HL-60 (cell line): ENCODE measurements around the gene C14orf132.

Experiments
- DNase-seq, 2 experiments: peaks; one replicate each; pipeline ENCODE4 v3.0.0-alpha.2; 2010 to 2020; ENCODE audit warnings: low read depth in 1 of 2, low spot score in 1 of 2
- H3K27ac ChIP-seq: fragments of 250-450 bp; sonication (Bioruptor Pico); replicated peaks from 2 replicates; pipeline ENCODE4 v1.5.1; 2020; ENCODE audit warnings: mild to moderate bottlenecking, moderate library complexity
- H3K27me3 ChIP-seq: fragments of 250-450 bp; sonication (Bioruptor Pico); 2 replicates; pipeline ENCODE4 v1.5.1; 2021; ENCODE audit warnings: mild to moderate bottlenecking, moderate library complexity; ENCODE audit not compliant: insufficient read depth, poor library complexity, severe bottlenecking
- H3K4me3 ChIP-seq: replicated peaks from 2 replicates; pipeline ENCODE4 v1.5.1; 2011; ENCODE audit warnings: mild to moderate bottlenecking, control low read depth, low read length; ENCODE audit not compliant: insufficient read depth
- GABPA ChIP-seq: IDR thresholded peaks from 2 replicates; pipeline ENCODE4 v1.6.1; 2012; ENCODE audit warnings: low read depth
- POLR2AphosphoS5 ChIP-seq: IDR thresholded peaks from 2 replicates; pipeline ENCODE4 v1.6.1; 2012; ENCODE audit warnings: low read depth
- SPI1 ChIP-seq: IDR thresholded peaks from 2 replicates; pipeline ENCODE4 v1.6.1; 2012; ENCODE audit warnings: low read depth, mild to moderate bottlenecking, borderline replicate concordance
- TF ChIP-seq, protein P1 (sequence below): IDR thresholded peaks from 2 replicates; pipeline ENCODE4 v1.6.1; 2012; ENCODE audit warnings: low read depth; ENCODE audit not compliant: insufficient replicate concordance
- TF ChIP-seq, protein P2 (sequence below): IDR thresholded peaks from one replicate; pipeline ENCODE4 v1.5.1; 2011; ENCODE audit warnings: low read length, control low read depth, inconsistent platforms; ENCODE audit not compliant: insufficient read depth

C14orf132 gene

DNA sequence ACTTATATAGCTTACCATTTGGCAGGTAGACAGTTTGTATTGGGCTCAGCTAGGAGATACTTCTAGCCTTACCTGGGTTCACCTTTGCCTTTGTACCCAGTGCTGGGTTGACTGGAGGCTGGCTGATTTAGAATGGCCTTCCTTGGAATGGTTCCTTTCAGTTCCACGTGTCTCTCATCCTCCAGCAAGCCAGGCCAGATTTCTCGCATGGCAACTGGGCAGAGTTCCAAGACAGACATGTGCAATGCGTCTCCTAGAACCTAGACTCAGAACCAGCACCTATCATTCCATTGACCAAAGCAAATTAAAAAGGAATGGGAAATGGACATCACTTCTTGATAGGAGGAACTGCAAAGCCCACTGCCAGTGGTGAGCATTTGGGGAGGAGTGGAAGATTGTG lies 86.4 kb downstream of the C14orf132 start:
- Histone ChIP-seq H3K27me3 (no peaks in the 10 kb centered on the region), H3K4me3 (no peak overlapping the region), H3K27ac (peak overlapping the region; percentile 78)
- no peak for DNase-seq
- TF ChIP-seq GABPA (no peak), POLR2AphosphoS5 (no peak), SPI1 (no peak)
- TF ChIP-seq, protein P1, sequence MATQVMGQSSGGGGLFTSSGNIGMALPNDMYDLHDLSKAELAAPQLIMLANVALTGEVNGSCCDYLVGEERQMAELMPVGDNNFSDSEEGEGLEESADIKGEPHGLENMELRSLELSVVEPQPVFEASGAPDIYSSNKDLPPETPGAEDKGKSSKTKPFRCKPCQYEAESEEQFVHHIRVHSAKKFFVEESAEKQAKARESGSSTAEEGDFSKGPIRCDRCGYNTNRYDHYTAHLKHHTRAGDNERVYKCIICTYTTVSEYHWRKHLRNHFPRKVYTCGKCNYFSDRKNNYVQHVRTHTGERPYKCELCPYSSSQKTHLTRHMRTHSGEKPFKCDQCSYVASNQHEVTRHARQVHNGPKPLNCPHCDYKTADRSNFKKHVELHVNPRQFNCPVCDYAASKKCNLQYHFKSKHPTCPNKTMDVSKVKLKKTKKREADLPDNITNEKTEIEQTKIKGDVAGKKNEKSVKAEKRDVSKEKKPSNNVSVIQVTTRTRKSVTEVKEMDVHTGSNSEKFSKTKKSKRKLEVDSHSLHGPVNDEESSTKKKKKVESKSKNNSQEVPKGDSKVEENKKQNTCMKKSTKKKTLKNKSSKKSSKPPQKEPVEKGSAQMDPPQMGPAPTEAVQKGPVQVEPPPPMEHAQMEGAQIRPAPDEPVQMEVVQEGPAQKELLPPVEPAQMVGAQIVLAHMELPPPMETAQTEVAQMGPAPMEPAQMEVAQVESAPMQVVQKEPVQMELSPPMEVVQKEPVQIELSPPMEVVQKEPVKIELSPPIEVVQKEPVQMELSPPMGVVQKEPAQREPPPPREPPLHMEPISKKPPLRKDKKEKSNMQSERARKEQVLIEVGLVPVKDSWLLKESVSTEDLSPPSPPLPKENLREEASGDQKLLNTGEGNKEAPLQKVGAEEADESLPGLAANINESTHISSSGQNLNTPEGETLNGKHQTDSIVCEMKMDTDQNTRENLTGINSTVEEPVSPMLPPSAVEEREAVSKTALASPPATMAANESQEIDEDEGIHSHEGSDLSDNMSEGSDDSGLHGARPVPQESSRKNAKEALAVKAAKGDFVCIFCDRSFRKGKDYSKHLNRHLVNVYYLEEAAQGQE = no peak
- TF ChIP-seq, protein P2, sequence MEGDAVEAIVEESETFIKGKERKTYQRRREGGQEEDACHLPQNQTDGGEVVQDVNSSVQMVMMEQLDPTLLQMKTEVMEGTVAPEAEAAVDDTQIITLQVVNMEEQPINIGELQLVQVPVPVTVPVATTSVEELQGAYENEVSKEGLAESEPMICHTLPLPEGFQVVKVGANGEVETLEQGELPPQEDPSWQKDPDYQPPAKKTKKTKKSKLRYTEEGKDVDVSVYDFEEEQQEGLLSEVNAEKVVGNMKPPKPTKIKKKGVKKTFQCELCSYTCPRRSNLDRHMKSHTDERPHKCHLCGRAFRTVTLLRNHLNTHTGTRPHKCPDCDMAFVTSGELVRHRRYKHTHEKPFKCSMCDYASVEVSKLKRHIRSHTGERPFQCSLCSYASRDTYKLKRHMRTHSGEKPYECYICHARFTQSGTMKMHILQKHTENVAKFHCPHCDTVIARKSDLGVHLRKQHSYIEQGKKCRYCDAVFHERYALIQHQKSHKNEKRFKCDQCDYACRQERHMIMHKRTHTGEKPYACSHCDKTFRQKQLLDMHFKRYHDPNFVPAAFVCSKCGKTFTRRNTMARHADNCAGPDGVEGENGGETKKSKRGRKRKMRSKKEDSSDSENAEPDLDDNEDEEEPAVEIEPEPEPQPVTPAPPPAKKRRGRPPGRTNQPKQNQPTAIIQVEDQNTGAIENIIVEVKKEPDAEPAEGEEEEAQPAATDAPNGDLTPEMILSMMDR = no peak

DNA sequence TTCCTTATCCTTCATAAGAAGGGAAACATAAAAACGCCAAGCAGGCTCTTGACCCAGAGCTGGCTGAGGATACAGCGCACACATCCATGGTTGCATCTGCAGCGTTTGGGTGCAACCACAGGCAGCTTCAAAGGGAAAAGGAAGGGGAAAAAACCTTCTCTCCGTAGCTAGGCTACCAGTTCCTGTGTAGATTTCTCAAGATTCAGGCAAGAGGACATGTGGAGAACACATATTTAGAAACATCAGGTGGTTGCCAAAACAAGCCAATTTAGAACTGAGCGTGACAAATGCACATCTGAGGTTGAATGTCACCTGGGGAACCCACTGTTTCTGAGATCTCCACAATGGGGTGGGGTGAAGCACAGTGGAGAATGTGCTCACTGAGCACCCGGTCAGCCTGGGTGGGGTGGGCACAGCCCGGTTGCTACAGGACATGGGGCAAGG lies 87.2 kb downstream of the C14orf132 start:
- Histone ChIP-seq H3K27ac (peak overlapping the region; percentile 78), H3K4me3 (no peak overlapping the region), H3K27me3 (no peaks in the 10 kb centered on the region)
- TF ChIP-seq GABPA (no peak), POLR2AphosphoS5 (no peak)
- TF ChIP-seq, protein P2 = no peak
- DNase-seq = peak; percentile 23 to 55

DNA sequence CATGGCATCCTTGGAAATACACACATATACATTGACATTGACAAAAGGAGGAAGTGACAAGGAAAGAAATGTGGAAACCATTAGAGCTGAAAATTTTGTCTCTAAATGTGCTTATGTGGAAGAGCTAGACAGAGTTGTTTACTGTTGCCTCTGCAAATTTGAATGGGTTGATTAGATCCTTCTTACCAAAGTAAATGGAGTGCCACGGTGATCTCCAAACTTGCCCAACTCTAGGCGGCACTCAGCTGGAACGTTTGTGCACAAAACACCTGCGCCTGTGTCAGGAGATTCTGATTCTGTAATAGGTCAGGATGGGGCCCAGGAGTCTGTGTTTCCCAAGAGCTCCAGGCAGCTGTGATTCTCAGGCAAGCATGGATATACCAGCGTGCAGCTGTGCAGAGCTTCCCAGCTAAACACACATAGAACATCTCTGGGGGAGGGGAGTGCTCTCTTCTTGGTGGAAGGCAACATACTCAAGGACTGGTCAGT lies 87.7 kb downstream of the C14orf132 start:
- H3K27me3 ChIP-seq = no peaks in the 10 kb centered on the region
- DNase-seq = peak in 1 of 2 experiments; percentile 1
- H3K4me3 ChIP-seq = no peak overlapping the region
- TF ChIP-seq POLR2AphosphoS5 = no peak
- no peak for TF ChIP-seq GABPA
- TF ChIP-seq SPI1 = peak; percentile 61
- TF ChIP-seq, protein P2 = no peak
- TF ChIP-seq, protein P1 = no peak
- peak overlapping the region; percentile 78 for H3K27ac ChIP-seq

DNA sequence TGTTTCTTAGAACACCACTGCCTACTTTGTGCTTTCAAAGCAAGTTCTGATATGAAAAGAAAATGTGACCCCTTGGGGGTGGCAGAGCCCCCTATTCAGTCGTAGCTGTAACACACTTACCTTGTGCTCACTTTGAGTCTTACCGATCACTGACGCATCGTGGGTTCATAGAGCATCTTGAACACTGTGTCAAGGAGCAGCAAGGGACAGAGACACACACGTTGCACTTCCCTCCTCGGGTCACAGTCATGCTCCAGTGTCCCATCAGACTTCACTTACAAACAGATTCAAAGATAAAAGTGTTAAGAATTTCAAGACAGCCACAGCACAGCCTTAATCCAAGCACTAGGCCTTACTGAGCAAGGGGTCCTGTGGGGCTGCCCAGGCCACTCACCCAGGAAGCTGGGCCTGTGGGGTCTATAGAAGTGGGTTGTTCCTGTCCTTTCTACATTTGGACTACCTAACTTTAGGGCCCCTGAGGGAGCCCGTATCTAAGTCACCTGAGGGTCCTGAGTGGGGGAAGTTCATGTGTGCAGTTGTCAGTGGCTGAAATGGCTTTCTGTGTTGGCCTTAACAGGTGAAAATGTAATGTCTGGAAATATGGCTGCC lies 90.1 kb downstream of the C14orf132 start:
- TF ChIP-seq POLR2AphosphoS5 (no peak), SPI1 (no peak), GABPA (no peak)
- TF ChIP-seq, protein P1 = no peak
- TF ChIP-seq, protein P2 = no peak
- no peak overlapping the region for H3K27ac ChIP-seq

More for the DNA sequence above, 90.1 kb downstream of the C14orf132 start:
- no peak for DNase-seq
- H3K27me3 ChIP-seq = no peaks in the 10 kb centered on the region
- no peak overlapping the region for H3K4me3 ChIP-seq
